Adipocyte (in vitro differentiated cells): Measurements from ENCODE around the gene APOL1.
A peak's percentile ranks its signal among the peaks of the same experiment; 100 is the strongest.
"Not testable (repeated sequence)": the region's sequence is repeated elsewhere in the genome, so short reads cannot be mapped to it uniquely, and the experiment has no call there.

ENCODE experiments used
- DNase-seq: peaks from one replicate; pipeline ENCODE4 v3.0.0-alpha.2; 2015; ENCODE audit warnings: low read depth
- H3K27me3 ChIP-seq: replicated peaks from 2 replicates; pipeline ENCODE4 v1.7.0; 2013; ENCODE audit warnings: mild to moderate bottlenecking, low read length, moderate library complexity; ENCODE audit not compliant: control insufficient read depth, insufficient read depth
- H3K36me3 ChIP-seq: 2 replicates; pipeline ENCODE4 v1.7.0; 2013; ENCODE audit warnings: low read length, mild to moderate bottlenecking, moderate library complexity; ENCODE audit not compliant: control insufficient read depth, insufficient read depth, severe bottlenecking
- H3K4me1 ChIP-seq: 2 replicates; pipeline ENCODE4 v1.7.0; 2013; ENCODE audit warnings: mild to moderate bottlenecking, low read length, moderate library complexity; ENCODE audit not compliant: control insufficient read depth, insufficient read depth
- H3K4me3 ChIP-seq: 2 replicates; pipeline ENCODE4 v1.7.0; 2013; ENCODE audit warnings: mild to moderate bottlenecking, low read length, moderate library complexity
- H3K9ac ChIP-seq: 2 replicates; pipeline ENCODE4 v1.7.0; 2013; ENCODE audit warnings: mild to moderate bottlenecking, low read length, moderate library complexity
- H3K9me3 ChIP-seq: 2 replicates; pipeline ENCODE4 v1.7.0; 2013; ENCODE audit warnings: mild to moderate bottlenecking, low read length, moderate library complexity; ENCODE audit not compliant: control insufficient read depth

Gene APOL1

DNA sequence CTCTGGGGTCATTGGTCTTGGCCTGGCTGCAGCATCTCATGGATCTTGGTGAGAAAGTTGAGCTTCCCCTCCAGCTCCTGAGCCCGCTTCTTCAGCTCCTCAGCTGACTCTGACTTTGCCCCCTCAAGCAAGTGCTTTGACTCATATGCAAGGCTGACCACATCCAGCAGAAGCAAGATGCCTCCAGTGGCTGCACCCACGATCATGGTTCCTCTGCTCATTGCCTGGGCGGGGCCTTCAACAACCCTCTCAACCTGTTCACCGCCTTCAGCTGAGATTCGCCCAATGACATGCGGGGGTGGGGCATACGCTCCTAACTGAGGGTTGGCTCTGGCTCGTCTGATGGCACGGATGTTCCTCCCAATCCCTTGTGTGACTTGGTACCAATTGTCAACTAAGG lies 25.5 kb upstream of the APOL1 start:
- H3K4me1 ChIP-seq = no peaks in the 10 kb centered on the region
- no peak overlapping the region for H3K4me3 ChIP-seq
- H3K36me3 ChIP-seq = peaks cover 61% of the 10 kb centered on the region
- no peak for DNase-seq
- no peaks in the 10 kb centered on the region for H3K9me3 ChIP-seq
- H3K9ac ChIP-seq = no peak overlapping the region
- H3K27me3 ChIP-seq = no peaks in the 10 kb centered on the region

DNA sequence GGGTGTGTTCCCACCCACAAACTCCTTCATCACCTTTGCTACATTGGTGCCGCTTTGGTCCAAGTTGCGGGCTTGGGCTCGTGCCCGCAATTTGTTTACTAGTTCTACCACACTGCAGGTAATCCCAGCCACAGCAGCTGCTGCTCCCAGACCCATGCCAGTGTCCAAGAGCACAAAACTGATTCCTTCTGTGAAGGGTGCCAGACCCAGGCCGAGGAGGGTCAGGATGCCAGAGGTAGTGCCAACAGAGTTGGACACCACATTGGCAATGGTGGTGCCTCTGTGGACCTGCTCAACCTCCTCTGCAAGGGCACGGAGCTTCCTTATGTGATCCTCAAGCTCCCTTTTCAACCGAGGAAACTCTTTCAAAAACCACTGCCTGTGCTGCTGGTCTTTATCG lies 25.1 kb upstream of the APOL1 start:
- Histone ChIP-seq H3K36me3 (peaks cover 65% of the 10 kb centered on the region), H3K9me3 (no peaks in the 10 kb centered on the region), H3K4me3 (no peak overlapping the region), H3K4me1 (no peaks in the 10 kb centered on the region), H3K9ac (no peak overlapping the region), H3K27me3 (no peaks in the 10 kb centered on the region)
- DNase-seq = no peak

DNA sequence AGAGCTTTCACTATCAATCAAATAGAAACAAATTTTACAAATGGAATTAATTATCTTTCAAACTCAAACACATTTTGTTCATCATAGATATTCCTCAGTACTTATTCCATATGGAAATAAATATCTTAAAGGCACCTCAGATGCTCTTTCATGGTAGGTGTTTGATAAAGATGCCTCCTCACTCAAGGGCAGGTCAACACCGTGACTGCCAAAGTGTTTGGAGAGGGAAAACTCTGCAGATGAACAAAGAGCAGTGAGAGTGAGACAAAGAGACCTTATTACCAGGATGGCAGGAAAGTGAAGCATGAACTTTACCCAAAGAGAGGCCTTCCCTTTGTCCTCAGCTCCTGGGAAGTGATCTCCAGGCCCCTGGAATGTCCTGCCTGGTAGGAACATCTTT lies 24.6 kb upstream of the APOL1 start:
- H3K4me3 ChIP-seq, H3K4me1 ChIP-seq, H3K9ac ChIP-seq, H3K9me3 ChIP-seq, DNase-seq, H3K27me3 ChIP-seq: not testable (repeated sequence)
- peaks cover 71% of the 10 kb centered on the region for H3K36me3 ChIP-seq

DNA sequence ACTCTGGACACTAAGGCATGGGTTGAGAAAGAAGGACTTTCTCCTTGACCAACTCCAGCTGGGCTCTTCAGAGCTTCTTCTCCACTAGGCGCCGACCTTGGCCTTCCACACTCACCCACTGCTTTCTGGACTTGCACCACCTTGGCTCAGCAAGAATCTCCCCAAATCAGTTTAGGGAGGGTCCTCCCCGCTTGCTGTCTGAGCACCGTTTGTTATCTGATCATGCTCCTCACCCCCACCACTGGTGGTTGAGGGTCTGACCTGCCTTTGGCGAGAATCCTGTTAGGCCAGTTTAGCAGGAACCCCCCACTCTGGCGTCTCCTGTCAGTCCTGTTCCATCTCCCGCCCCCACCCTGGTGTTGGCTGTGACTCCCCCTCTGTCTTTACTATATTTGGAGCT lies 24.0 kb upstream of the APOL1 start:
- Histone ChIP-seq H3K9ac (no peak overlapping the region), H3K4me1 (peaks cover 2% of the 10 kb centered on the region), H3K9me3 (no peaks in the 10 kb centered on the region), H3K36me3 (peaks cover 73% of the 10 kb centered on the region), H3K27me3 (no peaks in the 10 kb centered on the region), H3K4me3 (no peak overlapping the region)
- no peak for DNase-seq

DNA sequence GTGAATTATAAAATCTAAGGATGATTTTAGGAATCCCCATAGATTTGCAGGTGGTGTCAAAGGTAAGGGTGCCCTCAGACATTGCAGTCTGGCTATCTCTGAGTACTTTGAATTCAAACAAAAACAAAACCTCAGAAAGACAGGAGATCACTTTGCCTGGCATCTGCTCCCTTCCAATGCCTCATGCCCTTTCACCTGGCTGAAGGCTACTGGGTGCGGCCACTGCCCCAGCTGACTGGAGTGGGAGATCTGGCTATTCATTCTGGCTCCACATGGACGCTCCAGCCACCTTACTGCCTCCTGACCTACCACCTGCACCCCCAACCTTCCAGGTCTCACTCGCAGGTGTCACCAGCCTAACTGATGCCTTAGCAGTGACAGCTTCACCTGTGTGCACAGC lies 23.3 kb upstream of the APOL1 start:
- H3K4me3 ChIP-seq, H3K9me3 ChIP-seq, H3K4me1 ChIP-seq, H3K27me3 ChIP-seq, DNase-seq, H3K9ac ChIP-seq: not testable (repeated sequence)
- peaks cover 73% of the 10 kb centered on the region for H3K36me3 ChIP-seq

DNA sequence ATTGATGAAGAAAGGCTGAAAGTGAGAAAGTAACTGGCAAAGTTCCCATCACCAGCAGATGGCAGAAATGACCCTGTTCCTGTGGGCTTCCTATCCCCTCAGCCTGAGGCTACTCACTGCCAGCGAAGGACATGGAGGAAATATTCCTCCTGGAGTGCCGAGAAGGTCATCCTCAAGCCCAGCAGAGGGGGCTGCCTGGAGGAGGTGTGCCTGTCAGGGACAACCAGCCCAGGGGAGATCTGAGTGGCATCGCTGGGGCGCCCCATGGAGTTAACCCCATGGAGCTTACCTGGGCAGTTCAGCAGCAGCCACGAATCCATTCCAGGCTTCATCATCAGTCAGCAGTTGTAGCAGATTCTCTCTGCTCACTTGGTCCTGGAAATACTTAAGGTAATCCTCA lies 21.9 kb upstream of the APOL1 start:
- H3K9me3 ChIP-seq, DNase-seq, H3K27me3 ChIP-seq, H3K4me3 ChIP-seq, H3K9ac ChIP-seq: not testable (repeated sequence)
- H3K4me1 ChIP-seq = peaks cover 22% of the 10 kb centered on the region
- H3K36me3 ChIP-seq = peaks cover 79% of the 10 kb centered on the region

DNA sequence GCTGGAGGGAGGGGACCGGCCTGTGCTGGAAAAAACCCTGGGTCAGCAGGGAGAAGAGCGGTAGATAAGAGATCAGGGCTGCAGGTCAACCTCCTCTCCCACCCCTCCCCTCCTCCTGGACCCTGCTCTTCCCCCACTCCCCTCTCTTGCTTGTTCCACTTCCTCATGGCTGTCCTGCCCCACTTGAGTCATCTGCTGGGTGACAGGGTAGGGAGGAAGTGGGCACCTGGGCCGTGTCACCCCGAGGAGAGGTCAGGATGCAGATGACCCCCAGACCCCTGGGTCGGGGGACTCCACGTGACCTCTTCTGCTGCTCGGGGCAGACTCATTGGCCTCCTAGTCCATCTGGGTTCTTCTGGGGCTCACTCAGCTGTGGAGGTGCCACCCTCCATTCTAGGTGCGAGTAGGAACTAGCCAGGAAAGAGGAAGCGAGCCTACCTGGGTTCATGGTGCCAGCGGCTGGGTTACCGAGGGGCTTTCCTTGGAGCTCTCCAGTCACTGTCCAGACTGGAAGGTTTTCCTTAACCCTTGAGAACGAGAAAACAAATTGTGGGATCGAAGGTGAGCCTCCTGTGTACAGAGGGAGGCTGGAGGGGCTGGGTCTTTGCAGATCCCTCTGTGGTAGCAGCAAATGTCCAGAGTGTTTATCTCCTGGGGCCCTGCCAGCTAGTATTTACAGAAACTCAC lies 20.1 kb upstream of the APOL1 start:
- no peak for DNase-seq
- H3K9me3 ChIP-seq = no peaks in the 10 kb centered on the region
- H3K27me3 ChIP-seq = no peaks in the 10 kb centered on the region
- peaks cover 76% of the 10 kb centered on the region for H3K36me3 ChIP-seq
- peaks cover 40% of the 10 kb centered on the region for H3K4me1 ChIP-seq
- no peak overlapping the region for H3K9ac ChIP-seq
- H3K4me3 ChIP-seq = no peak overlapping the region

DNA sequence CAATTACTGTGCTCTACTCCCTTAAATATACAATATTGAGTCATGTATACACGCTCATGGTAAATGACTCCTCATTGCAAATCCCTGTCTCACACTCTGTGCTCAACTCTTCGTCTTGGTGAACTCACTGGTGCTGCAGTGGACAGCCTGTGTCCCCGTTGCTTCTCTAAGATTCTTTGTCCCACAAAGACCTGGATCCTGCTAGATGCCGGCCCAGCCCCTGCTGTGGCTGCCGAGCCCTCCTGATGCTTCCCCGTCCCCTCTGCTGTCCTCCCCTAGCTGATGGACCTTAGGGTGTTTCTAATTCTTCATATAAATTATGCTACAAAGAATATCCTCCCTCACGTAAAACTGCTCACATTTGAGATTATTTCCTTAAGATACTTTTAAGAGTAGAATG lies 19.1 kb upstream of the APOL1 start:
- Histone ChIP-seq H3K9me3 (no peaks in the 10 kb centered on the region), H3K4me3 (no peak overlapping the region), H3K36me3 (peaks cover 66% of the 10 kb centered on the region), H3K9ac (peak overlapping the region; percentile 33), H3K27me3 (no peaks in the 10 kb centered on the region), H3K4me1 (peaks cover 49% of the 10 kb centered on the region)
- no peak for DNase-seq

DNA sequence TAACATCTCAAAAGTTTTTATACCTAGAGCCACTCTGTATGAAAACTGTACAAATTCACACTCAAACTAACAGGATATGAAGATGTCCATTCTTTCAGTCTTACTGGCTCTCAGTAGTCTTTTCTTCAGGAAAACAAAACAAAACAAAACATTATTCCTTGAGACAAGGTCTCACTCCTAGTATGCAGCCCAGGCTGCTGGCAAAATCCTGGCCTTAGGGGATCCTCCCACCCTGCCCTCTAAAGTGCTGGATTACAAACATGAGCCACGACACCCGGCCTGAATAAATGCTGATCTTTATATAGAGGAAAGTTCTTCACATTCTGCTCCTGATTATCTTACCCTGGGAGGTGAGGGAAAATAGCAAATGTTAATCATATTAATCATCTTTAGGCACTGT lies 18.7 kb upstream of the APOL1 start:
- H3K36me3 ChIP-seq = peaks cover 62% of the 10 kb centered on the region
- peaks cover 50% of the 10 kb centered on the region for H3K4me1 ChIP-seq
- H3K9ac ChIP-seq = peak overlapping the region; percentile 33
- no peak for DNase-seq
- no peaks in the 10 kb centered on the region for H3K9me3 ChIP-seq
- no peaks in the 10 kb centered on the region for H3K27me3 ChIP-seq
- peak overlapping the region; percentile 28 for H3K4me3 ChIP-seq

DNA sequence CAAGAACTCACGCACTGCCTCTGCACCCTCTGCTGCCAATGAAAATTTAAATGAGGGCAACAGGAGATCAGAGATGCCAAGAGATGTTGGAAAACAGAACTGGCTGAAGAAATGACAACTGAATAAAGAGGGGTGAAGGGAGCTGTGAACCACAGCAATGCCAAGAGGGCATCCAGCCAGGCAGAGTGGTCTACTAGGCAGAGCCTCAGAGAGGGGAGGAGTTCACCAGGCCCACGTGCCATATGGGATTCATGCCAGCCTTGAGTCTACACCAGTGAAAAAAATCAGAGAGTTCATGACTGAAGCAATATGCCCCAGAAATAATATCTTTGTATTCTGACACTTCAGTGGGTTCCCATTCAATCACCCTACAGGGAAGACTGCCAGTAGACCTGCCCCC lies 18.0 kb upstream of the APOL1 start:
- Histone ChIP-seq H3K9me3 (no peaks in the 10 kb centered on the region), H3K9ac (peak overlapping the region; percentile 33), H3K27me3 (no peaks in the 10 kb centered on the region), H3K4me3 (peak overlapping the region; percentile 28), H3K36me3 (peaks cover 55% of the 10 kb centered on the region), H3K4me1 (peaks cover 53% of the 10 kb centered on the region)
- DNase-seq = no peak

DNA sequence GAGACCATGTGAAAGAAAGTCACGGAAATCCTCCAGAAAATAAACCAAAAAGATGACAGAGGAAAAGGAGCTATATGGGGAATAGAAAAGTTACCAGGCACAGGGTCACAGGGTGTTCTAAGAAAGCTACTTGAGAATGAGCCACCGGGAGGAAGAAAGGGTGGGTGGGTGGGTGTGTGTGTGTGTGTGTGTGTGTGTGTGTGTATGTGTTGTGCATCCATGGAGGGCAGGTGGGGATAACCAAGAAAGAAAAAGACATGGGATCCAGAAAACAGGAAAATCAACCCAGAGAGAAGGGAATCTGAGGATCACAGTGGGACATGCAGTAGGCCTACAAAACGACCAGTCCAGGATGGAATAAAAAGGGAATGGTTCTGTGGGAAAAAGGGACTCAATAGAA lies 17.3 kb upstream of the APOL1 start:
- Histone ChIP-seq H3K36me3 (peaks cover 48% of the 10 kb centered on the region), H3K4me3 (peak overlapping the region; percentile 89), H3K9me3 (no peaks in the 10 kb centered on the region), H3K9ac (no peak overlapping the region), H3K4me1 (peaks cover 54% of the 10 kb centered on the region), H3K27me3 (no peaks in the 10 kb centered on the region)
- no peak for DNase-seq
